PC-3 (cell line): ENCODE results near the gene NEDD9. TPM values are rescaled to one million over a fixed set of nuclear protein-coding genes. Genes with fewer than 3 reads are reported as not detected.

Experiments used
- ATAC-seq: fragments of 200-7000 bp; cut with Tn5 transposase; 2 replicates; pipeline ENCODE4 v1.9.1; 2020; ENCODE audit warnings: mild to moderate bottlenecking, moderate library complexity
- BruUV-seq: library from RNA; stranded (reverse); fragments of 400-500 nt; replicated peaks from 2 replicates; lab custom pipeline; 2021; lab: Mats Ljungman, UMichigan
- CTCF ChIA-PET: fragments of 300-600 bp; sonication (Branson Sonifier 250); formaldehyde crosslinking; loops from one replicate; lab custom pipeline; 2022; ENCODE audit warnings: antibody characterized with exemption; lab: Charles Lee
- POLR2A ChIA-PET: fragments of 300-600 bp; sonication (Branson Sonifier 250); formaldehyde crosslinking; loops from one replicate; lab custom pipeline; 2022; ENCODE audit warnings: antibody characterized with exemption; ENCODE audit not compliant: unreplicated experiment; lab: Charles Lee
- DNase-seq: peaks from one replicate; pipeline ENCODE4 v3.0.0-alpha.2; 2015
- H2AFZ ChIP-seq: fragments of 300-600 bp; sonication (generic); 2 replicates; pipeline ENCODE4 v1.6.0; 2016; ENCODE audit warnings: antibody characterized with exemption, low read length
- H3F3A ChIP-seq: fragments of 300-600 bp; sonication (generic); one replicate; pipeline ENCODE4 v1.6.0; 2017; ENCODE audit warnings: antibody characterized with exemption, low read length, control low read depth, mild to moderate bottlenecking; ENCODE audit not compliant: unreplicated experiment
- H3K27ac ChIP-seq: fragments of 300-600 bp; sonication (generic); 2 replicates; pipeline ENCODE4 v1.5.1; 2016; ENCODE audit warnings: mild to moderate bottlenecking, low read length
- H3K27me3 ChIP-seq: fragments of 300-600 bp; sonication (generic); 2 replicates; pipeline ENCODE4 v1.6.1; 2016; ENCODE audit warnings: low read length, mixed read lengths
- H3K36me3 ChIP-seq: fragments of 300-600 bp; sonication (generic); 2 replicates; pipeline ENCODE4 v1.6.1; 2016; ENCODE audit warnings: low read depth, mixed run types, low read length, mixed read lengths
- H3K4me1 ChIP-seq: fragments of 300-600 bp; sonication (generic); 2 replicates; pipeline ENCODE4 v1.5.1; 2016; ENCODE audit warnings: low read length; ENCODE audit not compliant: insufficient read depth
- H3K4me2 ChIP-seq: fragments of 300-600 bp; sonication (generic); 2 replicates; pipeline ENCODE4 v1.6.0; 2016; ENCODE audit warnings: low read length
- H3K4me3 ChIP-seq: fragments of 300-600 bp; sonication (generic); 2 replicates; pipeline ENCODE4 v1.5.1; 2016; ENCODE audit warnings: mild to moderate bottlenecking, low read length, mixed read lengths
- H3K79me2 ChIP-seq: fragments of 300-600 bp; sonication (generic); 2 replicates; pipeline ENCODE4 v1.6.1; 2017; ENCODE audit warnings: low read length, mixed read lengths
- H3K9ac ChIP-seq: fragments of 300-600 bp; sonication (generic); 2 replicates; pipeline ENCODE4 v1.6.0; 2016; ENCODE audit warnings: mild to moderate bottlenecking, low read length
- H3K9me2 ChIP-seq: fragments of 300-600 bp; sonication (generic); replicated peaks from 2 replicates; pipeline ENCODE4 v1.6.1; 2016; ENCODE audit warnings: mixed run types, low read length, mixed read lengths
- H3K9me3 ChIP-seq: fragments of 300-600 bp; sonication (generic); 2 replicates; pipeline ENCODE4 v1.6.1; 2016; ENCODE audit warnings: low read length, mixed read lengths
- H4K20me1 ChIP-seq: fragments of 300-600 bp; sonication (generic); 2 replicates; pipeline ENCODE4 v1.6.1; 2016; ENCODE audit warnings: low read length, mixed read lengths
- CTCF ChIP-seq: fragments of 300-600 bp; sonication (generic); conservative IDR thresholded peaks from 2 replicates; pipeline ENCODE4 v1.5.1; 2017; ENCODE audit warnings: antibody characterized with exemption, low read depth, mild to moderate bottlenecking, low read length
- EZH2 ChIP-seq: fragments of 300-600 bp; sonication (generic); IDR thresholded peaks from one replicate; pipeline ENCODE4 v1.6.1; 2017; ENCODE audit warnings: antibody characterized with exemption, mild to moderate bottlenecking, low read length; ENCODE audit not compliant: unreplicated experiment
- EZH2phosphoT487 ChIP-seq: fragments of 300-600 bp; sonication (generic); IDR thresholded peaks from 2 replicates; pipeline ENCODE4 v1.6.1; 2018; ENCODE audit warnings: mild to moderate bottlenecking, antibody characterized with exemption, low read length, borderline replicate concordance
- intact Hi-C: fragments of 100-400 bp; cut with micrococcal nuclease; formaldehyde crosslinking; loops from 2 replicates; pipeline ENCODE4 v1.9.0; 2023
- total RNA-seq: library from RNA; depleted of rRNA; stranded (reverse); fragments of >200 nt; gene quantifications from 2 replicates; pipeline ENCODE4 v1.2.3, GENCODE V29; 2014

Gene NEDD9
- total RNA-seq, 1 experiment from 2014 or later = 12.1 TPM

- no TSS peak for BruUV-seq
- intact Hi-C loops = loop anchor here (1.0 kb wide), 1 partner anchor 10 kb away; no protein-coding TSS in a partner anchor
- ChIA-PET CTCF (no interaction called here), POLR2A (interaction anchor here (0.6 kb wide), 1 partner anchor 16 kb away, joined by 3 read pairs; no protein-coding TSS in a partner anchor)
- Histone ChIP-seq H3K4me2 (peak overlapping the region; percentile 59), H3K27ac (peak overlapping the region; percentile 94), H3K4me1 (peaks cover 40% of the 10 kb centered on the region), H3K9ac (peak overlapping the region; percentile 75), H3K27me3 (no peaks in the 10 kb centered on the region), H3K79me2 (peaks cover 49% of the 10 kb centered on the region), H4K20me1 (no peaks in the 10 kb centered on the region), H3K9me3 (no peaks in the 10 kb centered on the region), H3K36me3 (0 out of 2 replicates have a peak, but pooled peaks cover 2% of the 10 kb centered on the region), H3F3A (no peaks in the 10 kb centered on the region), H3K9me2 (no peaks in the 10 kb centered on the region), H2AFZ (no peak overlapping the region), H3K4me3 (no peak overlapping the region)
- ATAC-seq = no peak
- peak; percentile 63 for DNase-seq
- TF ChIP-seq CTCF = no peak
- no peak for TF ChIP-seq EZH2
- TF ChIP-seq EZH2phosphoT487 = no peak
Measured at GRCh38 chr6:11217360-11218101, 14.9 kb downstream of the NEDD9 start.

GRCh38 chr6:11215773-11216172, 16.7 kb downstream of the NEDD9 start:
- H3K36me3 ChIP-seq = 0 out of 2 replicates have a peak, but pooled peaks cover 2% of the 10 kb centered on the region
- no peaks in the 10 kb centered on the region for H3F3A ChIP-seq
- BruUV-seq = no TSS peak
- H3K9me3 ChIP-seq = no peaks in the 10 kb centered on the region
- H3K4me2 ChIP-seq = no peak overlapping the region
- no peaks in the 10 kb centered on the region for H3K9me2 ChIP-seq
- peaks cover 48% of the 10 kb centered on the region for H3K4me1 ChIP-seq
- TF ChIP-seq CTCF (no peak), EZH2 (no peak), EZH2phosphoT487 (no peak)
- no peak for ATAC-seq
- H4K20me1 ChIP-seq = no peaks in the 10 kb centered on the region
- POLR2A ChIA-PET = no interaction called here
- H3K27ac ChIP-seq = no peak overlapping the region
- H3K4me3 ChIP-seq = no peak overlapping the region
- intact Hi-C loops = no loop called here
- no peak for DNase-seq
- no peaks in the 10 kb centered on the region for H3K27me3 ChIP-seq
- H3K79me2 ChIP-seq = peaks cover 38% of the 10 kb centered on the region
- H2AFZ ChIP-seq = no peak overlapping the region
- H3K9ac ChIP-seq = no peak overlapping the region
- CTCF ChIA-PET = no interaction called here

GRCh38 chr6:11214901-11215300, 17.6 kb downstream of the NEDD9 start:
- no peak overlapping the region for H3K4me3 ChIP-seq
- POLR2A ChIA-PET = no interaction called here
- no TSS peak for BruUV-seq
- no peak overlapping the region for H2AFZ ChIP-seq
- CTCF ChIA-PET = no interaction called here
- no peak for DNase-seq
- no peak overlapping the region for H3K4me2 ChIP-seq
- H3K9ac ChIP-seq = no peak overlapping the region
- ATAC-seq = no peak
- H3K79me2 ChIP-seq = peaks cover 34% of the 10 kb centered on the region
- no peaks in the 10 kb centered on the region for H3K9me2 ChIP-seq
- TF ChIP-seq EZH2phosphoT487 = no peak
- no peak for TF ChIP-seq CTCF
- no peak for TF ChIP-seq EZH2
- H4K20me1 ChIP-seq = no peaks in the 10 kb centered on the region
- H3K36me3 ChIP-seq = no peaks in the 10 kb centered on the region
- intact Hi-C loops = no loop called here
- H3F3A ChIP-seq = no peaks in the 10 kb centered on the region
- H3K27ac ChIP-seq = no peak overlapping the region
- no peaks in the 10 kb centered on the region for H3K27me3 ChIP-seq
- H3K4me1 ChIP-seq = peaks cover 48% of the 10 kb centered on the region
- no peaks in the 10 kb centered on the region for H3K9me3 ChIP-seq
